HG03457 (cell line): ENCODE data around the gene ZNF619.

ENCODE experiments used
- ATAC-seq: cut with Tn5 transposase; IDR thresholded peaks from one replicate; pipeline ENCODE4 v1.9.1; 2021; ENCODE audit warnings: moderate number of reproducible peaks; ENCODE audit not compliant: unreplicated experiment

Gene ZNF619

DNA sequence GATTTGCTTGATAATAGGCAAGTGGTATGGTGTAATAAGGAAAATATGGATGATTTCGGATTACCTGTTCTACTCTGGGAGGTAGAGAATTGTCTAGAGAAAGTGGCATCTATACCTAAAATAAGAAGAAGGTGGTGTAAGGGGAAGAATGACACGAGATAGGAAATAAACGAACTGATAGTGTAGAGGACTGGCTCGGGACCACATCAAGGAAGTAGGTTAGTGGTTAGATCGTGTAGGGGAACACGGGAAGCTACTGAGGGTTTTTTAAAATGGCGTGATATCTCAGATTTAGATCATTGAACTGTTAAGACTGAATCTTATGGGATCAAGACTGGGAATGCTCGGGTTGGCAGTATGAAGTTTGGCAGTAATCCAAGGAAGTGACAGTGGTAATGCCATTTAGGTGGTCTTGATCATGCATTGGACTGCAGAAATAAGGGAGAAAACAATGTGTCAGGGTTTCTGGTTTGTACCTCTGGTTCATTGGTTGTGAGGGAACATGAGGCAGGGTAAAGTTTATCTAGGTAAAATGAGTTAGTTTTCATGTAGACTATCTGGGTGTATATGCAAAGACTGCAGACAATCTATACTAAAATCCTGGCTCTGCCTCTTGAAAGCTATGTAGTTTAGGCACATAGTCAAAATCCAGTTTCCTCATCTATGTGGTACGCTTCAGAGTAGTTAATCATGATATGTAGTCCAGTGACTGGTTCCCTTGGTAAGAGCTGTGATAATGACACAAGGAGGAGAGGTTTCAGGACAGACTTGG, 12.4 kb upstream of the ZNF619 start:
- no peak for ATAC-seq

DNA sequence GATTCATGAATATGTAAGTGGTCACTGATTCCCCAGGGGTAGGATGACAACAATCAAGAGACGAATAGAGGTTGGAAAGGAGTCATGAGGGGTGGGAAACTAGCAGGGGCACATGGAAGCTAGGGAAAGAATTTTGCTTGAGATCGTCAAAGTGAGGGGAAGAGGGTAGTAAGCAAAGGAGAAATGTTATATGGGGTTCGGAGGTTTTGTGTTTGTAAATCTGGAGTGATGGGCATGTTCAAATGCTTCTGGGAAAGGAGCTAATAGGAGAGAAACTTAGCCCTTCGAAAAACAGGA, 11.9 kb upstream of the ZNF619 start:
- no peak for ATAC-seq

DNA sequence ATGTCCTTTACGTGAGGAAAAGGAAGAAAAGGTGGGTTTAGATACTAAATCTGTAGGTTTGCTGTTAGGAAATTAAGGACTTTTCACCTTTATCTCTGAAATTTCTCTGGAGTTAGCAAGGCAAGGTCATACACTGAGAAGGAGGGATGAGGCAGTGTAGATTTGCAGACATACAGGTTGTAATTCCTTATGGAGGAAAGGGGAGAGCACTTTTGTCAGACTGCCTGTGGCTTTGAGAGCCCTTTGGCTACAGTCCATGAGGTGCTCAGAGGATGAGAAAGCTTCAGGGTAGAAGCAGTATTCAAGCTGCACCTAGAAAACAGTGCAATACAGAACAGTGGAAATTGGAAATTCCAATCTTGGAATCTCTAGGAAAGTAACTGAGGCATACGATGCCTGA, 11.5 kb upstream of the ZNF619 start:
- no peak for ATAC-seq

DNA sequence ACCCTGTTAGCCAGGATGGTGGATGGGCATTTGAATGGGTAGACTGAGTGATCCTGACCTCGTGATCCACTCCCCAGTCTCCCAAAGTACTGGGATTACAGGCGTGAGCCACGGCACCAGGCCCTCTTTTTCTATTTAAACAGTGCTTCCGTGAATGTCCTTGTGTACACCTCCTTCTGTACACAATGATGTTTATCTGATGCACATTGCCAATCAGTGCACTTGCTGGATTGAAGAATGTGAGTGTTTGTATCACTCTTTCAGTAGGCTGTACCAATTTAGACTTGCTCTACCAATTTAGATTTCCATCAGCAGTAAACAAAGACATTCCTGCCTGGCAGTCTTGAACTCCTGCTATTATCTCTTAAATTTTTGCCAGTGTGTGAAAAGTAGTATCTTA, 8.9 kb upstream of the ZNF619 start:
- ATAC-seq, result no peak

DNA sequence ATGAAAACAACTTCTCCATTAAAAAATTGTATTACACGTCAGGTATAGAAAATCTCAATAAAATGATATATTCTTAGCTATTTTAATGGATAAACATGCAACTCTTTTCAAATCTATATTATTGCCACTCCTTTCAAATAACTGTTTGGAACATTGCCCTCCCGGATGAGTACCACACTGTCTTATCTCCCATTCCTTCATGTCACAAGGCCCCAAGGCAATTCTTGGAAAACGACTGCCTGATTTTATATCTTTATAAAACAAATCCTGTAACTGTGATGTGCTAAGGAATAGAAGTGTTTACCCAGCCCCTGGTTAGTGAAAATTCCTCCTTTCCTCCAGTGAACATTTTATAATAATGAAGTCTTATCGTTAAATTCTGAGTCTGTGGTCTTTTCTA, 6.2 kb upstream of the ZNF619 start:
- ATAC-seq, result no peak

DNA sequence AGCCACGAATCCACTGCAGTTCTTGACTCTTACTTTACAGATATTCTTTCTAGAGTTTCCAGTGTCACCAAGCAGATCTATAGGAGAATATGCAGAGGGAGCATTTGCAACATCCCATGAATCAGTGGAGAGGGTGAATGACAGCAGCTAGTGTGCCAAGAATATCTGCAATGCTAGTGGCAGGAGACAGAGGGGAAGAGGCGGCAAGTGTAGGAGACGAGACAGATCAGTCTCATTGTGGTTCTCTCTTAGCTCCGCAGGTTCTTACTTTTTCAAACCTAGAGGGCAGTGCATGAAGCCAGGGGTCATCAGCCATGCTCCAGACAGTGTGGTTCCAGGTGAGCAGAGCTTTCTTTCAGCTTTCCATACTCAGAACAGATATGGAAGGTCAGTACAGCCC, 744 bp downstream of the ZNF619 start:
- ATAC-seq, result no peak

DNA sequence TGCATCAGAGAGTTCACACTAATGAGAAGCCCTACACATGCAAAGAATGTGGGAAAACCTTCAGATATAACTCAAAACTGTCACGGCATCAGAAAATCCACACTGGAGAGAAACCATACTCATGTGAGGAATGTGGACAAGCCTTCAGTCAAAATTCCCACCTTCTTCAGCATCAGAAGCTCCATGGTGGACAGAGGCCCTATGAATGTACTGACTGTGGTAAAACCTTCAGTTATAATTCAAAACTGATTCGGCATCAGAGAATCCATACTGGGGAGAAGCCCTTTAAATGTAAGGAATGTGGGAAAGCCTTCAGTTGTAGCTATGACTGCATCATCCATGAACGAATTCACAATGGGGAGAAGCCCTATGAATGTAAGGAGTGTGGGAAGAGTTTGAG, 10.2 kb downstream of the ZNF619 start:
- no peak for ATAC-seq

DNA sequence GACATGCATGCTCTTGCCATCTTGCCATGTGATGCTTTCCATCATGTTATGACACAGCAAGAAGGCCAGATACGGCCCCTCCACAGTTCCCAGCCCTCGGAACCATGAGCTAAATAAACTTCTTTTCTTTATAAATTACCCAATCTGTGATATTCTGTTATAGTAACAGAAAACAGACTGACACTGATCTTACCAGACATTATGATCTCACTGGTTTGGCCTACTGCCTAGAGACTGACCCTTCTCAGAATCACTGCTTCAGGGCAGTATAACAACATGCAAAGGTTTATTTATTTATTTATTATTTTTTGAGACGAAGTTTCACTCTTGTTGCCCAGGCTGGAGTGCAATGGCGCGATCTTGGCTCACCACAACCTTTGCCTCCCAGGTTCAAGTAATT, 14.0 kb downstream of the ZNF619 start:
- ATAC-seq, result no peak

DNA sequence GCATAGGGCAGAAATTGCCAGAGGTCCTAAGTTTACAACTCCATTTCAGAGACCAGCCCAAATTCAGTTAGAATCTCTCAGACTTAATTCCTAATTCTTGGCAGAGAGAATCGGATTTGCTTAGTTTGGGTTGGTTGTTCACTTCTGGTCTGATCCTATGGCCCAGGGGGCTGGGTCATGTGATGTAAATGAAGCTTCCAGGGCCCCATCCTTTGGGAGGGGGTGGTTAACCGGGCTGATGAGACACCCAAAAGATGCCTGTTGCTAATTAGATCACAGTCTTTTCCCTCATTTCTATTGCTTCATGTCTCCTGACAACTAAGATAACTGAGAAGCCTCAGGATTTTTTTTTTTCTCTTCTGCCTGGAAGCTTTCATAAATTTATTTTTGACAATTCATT, 17.8 kb downstream of the ZNF619 start:
- no peak for ATAC-seq

DNA sequence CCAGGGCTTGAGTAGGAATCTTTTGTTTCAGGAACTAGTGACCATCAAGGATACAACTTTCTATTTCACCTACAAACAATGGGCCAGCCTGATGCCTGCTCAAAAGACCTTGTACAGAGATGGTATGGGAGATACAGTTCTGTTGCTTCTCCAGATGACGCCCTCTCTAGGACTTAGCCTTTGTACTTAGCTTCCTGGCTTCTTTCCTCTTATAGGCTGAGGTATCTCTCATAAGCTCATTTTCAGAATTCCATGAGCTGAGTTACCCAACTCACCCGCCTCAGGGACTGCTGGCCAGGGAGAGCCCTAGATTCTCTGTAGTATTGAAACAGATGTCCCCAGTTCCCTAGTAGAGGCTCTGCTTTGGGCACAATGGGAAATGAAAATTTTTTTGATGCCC, 20.4 kb downstream of the ZNF619 start:
- ATAC-seq, result no peak

DNA sequence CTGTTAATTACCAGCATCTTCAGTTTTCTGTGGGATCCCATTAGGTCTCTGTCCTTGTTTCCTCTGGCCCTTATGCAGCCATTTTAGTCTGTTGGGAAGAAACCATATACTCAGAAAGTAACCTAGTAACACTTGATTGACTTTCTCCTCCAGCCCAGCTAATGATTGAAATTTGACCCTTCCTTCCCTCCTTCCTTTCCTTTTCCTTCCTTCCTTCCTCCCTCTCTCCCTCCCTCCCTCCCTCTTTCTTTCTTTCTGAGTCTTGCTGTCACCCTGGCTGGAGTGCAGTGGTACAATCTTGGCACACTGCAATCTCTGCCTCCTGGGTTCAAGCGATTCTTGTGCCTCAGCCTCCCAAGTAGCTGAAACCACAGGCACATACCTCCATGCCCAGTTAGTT, 23.0 kb downstream of the ZNF619 start:
- no peak for ATAC-seq

DNA sequence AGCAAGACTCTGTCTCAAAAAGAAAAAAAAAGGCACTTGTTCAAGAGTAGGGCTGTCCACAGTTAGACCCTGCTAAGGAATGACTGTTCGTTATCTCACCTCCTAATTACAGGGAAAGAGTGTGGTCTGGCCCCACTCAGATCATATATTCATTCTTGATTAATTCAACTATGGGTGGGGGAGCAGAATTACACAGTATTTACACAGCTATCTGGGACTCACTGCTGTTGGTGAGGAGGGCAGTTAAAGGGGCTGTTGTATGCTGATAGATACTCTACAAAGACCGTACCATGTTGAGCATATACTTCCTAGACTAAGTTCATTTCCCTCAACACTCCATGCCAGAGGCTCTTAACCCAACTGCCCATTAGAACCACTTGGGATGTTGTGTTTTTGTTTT, 25.1 kb downstream of the ZNF619 start:
- ATAC-seq, result no peak

DNA sequence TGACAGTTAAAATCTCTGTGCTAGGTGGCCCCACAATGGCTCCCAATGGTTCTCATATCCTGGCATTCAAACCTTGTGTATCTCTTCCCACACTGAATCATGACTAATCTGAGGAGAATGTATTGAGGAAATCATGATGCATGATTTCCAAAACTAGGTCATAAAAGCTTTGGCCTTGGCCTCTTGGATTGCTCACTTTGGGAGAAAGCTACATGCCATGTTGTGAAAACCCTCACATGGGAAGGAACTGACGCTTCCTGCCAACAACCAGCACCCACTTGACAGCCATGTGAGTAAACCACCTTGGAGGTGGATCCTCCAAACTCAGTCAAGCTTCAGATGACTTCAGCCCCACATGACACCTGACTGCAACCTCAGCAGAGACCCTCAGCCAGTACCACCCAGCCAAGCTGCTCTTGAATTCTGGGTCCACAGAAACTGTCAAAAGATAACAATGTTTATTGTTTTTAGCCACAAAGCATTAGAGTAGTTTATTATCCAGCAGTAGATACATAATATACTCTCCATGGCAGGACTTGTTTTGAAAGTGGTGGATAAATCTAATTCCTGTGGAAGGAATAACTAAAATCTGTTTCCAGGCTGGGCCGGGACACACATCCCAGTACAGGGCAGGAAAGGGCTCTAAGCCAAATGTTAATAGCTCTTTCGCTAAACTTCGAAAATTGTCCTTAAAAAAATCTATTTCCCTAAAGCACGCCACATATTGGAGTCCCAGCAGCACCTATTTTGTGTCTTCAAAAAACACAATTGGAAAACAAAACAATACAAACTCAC, 27.9 kb downstream of the ZNF619 start:
- ATAC-seq, result no peak

DNA sequence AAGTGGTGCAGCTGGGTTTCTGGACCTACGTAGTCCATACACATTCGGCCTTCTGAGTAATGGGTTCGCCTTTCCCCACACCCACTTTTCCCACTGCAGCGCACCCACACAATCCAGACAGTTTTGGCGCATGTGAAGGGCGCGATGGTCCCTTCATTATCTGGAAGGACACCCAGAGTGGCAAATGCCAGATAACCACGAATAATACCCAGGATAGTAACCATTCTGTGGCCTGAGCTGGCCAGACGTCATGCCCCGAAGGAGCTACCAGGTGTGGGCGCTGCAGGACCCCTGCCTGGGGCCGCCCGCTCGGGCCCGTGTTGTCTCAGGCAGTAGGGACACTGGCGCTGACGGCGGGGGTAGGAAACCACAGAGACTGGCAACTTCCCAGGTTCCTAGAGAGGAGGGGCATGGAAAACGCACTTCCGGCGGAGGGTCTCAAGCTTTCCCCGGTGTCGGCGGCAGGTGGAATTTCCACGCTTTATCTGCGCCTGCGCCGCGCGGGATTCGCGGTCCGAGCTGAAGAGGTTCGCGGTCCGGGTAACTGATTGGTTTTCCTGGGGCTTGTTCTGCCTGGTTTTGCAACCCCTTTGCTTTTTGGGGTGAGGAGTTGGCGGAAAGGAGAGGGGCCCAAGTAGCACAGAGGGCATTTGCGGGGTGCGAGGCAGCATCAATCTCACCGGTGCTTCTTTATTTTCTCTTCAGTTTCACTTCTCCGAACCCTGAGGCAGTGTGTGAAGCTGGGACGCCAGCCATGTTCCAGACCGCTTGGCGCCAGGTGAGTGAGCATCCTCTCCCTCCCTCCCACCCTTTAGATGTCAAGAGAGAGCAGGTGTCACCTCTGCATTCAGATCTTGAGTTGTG, 28.9 kb downstream of the ZNF619 start, which contains the start of gene ZNF620:
ZNF620 (plus strand) TSS at position 441 of the 864 bp plus-strand sequence; CDS start at position 755, 314 bp downstream.
- peak; percentile 76 for ATAC-seq

DNA sequence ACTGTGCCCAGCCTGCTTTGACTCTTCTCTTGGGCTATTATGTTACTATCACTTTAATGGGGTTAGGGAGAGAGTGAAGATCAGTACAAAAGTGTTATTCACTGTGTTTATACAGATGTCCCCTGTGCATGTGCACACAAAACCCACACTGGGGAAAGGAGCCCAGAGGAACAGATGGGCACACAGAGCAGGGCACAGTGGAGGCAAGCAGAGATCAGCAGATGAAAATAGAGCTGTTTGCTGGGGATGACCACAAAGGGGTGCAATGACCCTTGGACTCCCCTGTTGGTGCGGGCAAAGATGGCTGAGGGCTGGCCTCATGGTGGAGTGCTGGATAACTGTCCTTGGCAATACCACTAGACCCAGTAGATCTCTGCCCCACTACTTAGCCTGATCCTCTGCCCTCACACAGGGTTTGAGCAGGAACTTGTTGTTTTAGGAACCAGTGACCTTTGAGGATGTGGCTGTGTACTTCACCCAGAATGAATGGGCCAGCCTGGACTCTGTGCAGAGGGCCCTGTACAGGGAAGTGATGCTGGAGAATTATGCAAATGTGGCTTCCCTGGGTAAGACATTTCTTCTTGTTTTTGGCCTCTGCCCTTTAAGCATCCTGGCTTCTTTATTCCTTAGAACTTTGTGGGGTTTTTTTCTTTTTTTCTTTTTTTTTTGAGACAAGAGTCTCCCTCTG, 34.3 kb downstream of the ZNF619 start:
- ATAC-seq, result no peak

DNA sequence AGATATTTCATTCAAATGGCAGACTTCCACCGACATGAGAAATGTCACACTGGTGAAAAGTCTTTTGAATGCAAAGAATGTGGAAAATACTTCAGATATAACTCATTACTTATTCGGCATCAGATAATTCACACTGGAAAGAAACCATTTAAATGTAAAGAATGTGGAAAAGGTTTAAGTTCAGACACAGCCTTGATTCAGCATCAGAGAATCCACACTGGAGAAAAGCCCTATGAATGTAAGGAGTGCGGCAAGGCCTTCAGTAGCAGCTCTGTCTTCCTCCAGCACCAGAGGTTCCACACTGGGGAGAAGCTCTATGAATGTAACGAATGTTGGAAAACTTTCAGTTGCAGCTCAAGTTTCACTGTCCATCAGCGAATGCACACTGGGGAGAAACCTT, 39.3 kb downstream of the ZNF619 start:
- no peak for ATAC-seq

DNA sequence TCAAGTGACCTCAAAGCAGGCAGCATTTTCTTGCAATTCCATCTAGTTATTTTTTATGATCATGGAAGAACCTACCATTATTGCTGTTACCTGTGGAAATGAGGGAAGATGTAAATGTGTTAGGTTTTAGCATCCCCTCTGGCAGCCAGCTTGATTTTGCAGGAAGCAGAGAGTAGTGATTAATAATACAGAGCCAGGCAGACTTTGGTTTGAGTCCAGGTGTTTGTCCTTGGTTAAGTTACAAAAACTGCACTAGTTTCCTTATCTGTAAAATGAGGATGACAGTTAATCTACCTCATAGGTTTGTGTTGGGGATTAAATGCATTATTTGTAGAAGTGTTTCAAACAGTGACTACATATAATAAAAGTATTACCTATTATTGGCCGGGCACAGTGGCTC, 41.1 kb downstream of the ZNF619 start:
- no peak for ATAC-seq

DNA sequence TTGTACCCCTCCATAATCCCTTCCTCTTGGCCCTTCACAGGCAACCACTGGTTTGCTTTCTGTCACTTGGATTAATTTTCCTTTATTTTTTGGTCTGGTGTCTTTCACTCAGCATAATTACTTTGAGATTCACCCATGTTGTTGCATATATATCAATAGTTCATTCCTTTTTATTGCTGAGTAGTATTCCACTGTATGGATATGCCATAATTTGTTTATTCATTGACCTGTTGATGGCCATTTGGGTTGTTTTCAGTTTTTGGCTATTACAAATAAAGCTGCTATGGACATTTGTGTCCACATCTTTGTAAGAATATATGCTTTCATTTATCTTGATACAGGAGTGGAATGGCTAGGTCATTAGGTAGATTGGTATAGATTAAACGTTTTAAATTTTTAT, 41.9 kb downstream of the ZNF619 start:
- ATAC-seq, result no peak

DNA sequence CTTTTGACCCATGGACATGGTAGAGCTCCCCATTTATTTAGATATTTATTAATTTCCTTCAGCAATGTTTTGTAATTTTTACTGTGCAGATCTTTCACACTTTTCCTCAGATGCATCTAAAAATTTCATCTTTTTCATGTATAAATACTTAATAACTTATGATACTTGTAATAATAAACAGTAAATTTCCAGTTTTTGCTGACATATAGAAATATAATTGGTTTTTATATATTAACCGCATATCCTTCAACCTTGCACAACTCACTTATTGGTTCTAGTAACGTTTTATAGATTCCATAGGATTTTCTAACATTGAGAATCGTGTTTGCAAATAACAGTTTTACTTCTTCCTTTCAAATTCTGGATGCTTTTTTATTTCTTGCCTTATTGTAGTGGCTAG, 44.3 kb downstream of the ZNF619 start:
- no peak for ATAC-seq

DNA sequence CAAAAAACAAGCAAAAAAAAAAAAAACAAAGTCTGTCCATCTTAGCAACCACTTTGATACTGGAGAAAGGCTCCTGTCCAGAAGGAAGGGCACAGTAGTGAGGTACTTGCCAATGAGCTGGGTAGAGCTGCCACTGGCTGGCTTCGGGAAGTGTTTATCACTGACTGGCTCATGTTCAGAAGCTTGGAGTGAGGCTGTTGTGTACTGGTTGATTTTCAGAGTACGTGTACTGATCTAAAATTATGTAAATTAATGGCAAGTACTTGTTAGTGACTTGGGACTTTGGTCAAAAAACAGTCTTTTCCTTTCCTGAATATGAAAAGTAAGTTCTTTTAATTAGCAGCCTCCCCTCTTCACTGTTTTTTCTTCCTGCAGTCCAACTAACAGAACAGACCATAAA, 46.9 kb downstream of the ZNF619 start:
- no peak for ATAC-seq

DNA sequence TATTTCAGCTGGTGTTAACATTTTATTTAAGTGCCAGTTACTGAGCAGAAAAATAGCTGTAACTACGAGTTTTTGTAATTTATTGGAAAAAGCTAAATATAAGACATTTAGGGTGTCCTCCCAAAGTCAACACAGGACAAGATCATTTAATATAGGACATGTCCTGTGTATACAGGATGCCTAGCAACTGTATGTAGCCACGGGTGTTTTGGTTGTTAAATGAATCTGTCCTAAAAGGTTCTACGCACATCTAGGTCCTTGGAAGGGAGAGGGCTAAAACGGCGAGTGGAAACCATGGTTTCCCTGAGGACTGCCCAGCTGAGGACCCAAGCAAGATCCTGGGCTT, 47.3 kb downstream of the ZNF619 start:
- ATAC-seq, result no peak
